SU-DHL-6 (cell line): ENCODE measurements around the gene PRR4.

Experiments used
- H2AFZ ChIP-seq: fragments of 200-600 bp; sonication (generic); 2 replicates; pipeline ENCODE4 v1.6.1; 2014; ENCODE audit warnings: low read depth, mild to moderate bottlenecking, moderate library complexity, mixed read lengths, antibody characterized with exemption, low read length; ENCODE audit not compliant: severe bottlenecking
- H3F3A ChIP-seq: fragments of 200-600 bp; shearing (Covaris generic); 2 replicates; pipeline ENCODE4 v1.6.0; 2016; ENCODE audit warnings: antibody characterized with exemption, mild to moderate bottlenecking; ENCODE audit not compliant: insufficient read depth
- H3K27ac ChIP-seq: fragments of 200-600 bp; sonication (generic); 2 replicates; pipeline ENCODE4 v1.5.1; 2016; ENCODE audit warnings: low read depth, mild to moderate bottlenecking, low read length, moderate library complexity, mixed read lengths
- H3K27me3 ChIP-seq: fragments of 200-600 bp; sonication (generic), shearing (Covaris generic); 2 replicates; pipeline ENCODE4 v1.6.0; 2014; ENCODE audit warnings: mild to moderate bottlenecking, low read length
- H3K36me3 ChIP-seq: fragments of 200-600 bp; sonication (generic); 2 replicates; pipeline ENCODE4 v1.6.1; 2014; ENCODE audit warnings: mild to moderate bottlenecking, low read length, mixed read lengths
- H3K4me2 ChIP-seq: fragments of 300-600, 200-600 bp; shearing (Covaris generic), sonication (generic); 2 replicates; pipeline ENCODE4 v1.6.0; 2014; ENCODE audit warnings: low read length, low read depth, mild to moderate bottlenecking; ENCODE audit not compliant: poor library complexity, severe bottlenecking
- H3K4me3 ChIP-seq: fragments of 200-600 bp; sonication (generic); 2 replicates; pipeline ENCODE4 v1.5.1; 2014; ENCODE audit warnings: antibody characterized with exemption, low read length, mild to moderate bottlenecking, mixed read lengths; ENCODE audit not compliant: insufficient read depth, poor library complexity, severe bottlenecking
- H3K79me2 ChIP-seq: fragments of 200-600 bp; sonication (generic); 2 replicates; pipeline ENCODE4 v1.6.1; 2014; ENCODE audit warnings: mild to moderate bottlenecking, low read length, moderate library complexity; ENCODE audit not compliant: insufficient read depth
- H3K9ac ChIP-seq: fragments of 200-600 bp; sonication (generic); 2 replicates; pipeline ENCODE4 v1.7.0; 2014; ENCODE audit warnings: mild to moderate bottlenecking, low read length
- H3K9me2 ChIP-seq: fragments of 200-600 bp; sonication (generic); replicated peaks from 2 replicates; pipeline ENCODE4 v1.6.1; 2014; ENCODE audit warnings: low read length; ENCODE audit not compliant: insufficient read depth
- H3K9me3 ChIP-seq: fragments of 200-600 bp; sonication (generic); 2 replicates; pipeline ENCODE4 v1.6.1; 2014; ENCODE audit warnings: low read length, mixed read lengths; ENCODE audit not compliant: insufficient read depth
- H4K20me1 ChIP-seq: fragments of 200-600 bp; sonication (generic); 2 replicates; pipeline ENCODE4 v1.6.1; 2014; ENCODE audit warnings: low read depth, mild to moderate bottlenecking, antibody characterized with exemption, low read length, moderate library complexity, mixed read lengths
- CTCF ChIP-seq: fragments of 200-600 bp; sonication (generic); IDR thresholded peaks from one replicate; pipeline ENCODE4 v1.5.1; 2017; ENCODE audit warnings: antibody characterized with exemption, mild to moderate bottlenecking, low read length, moderate library complexity; ENCODE audit not compliant: insufficient read depth, poor library complexity, severe bottlenecking
- EZH2phosphoT487 ChIP-seq: fragments of 200-600 bp; sonication (generic), shearing (Covaris generic); conservative IDR thresholded peaks from 2 replicates; pipeline ENCODE4 v1.6.1; 2018; ENCODE audit warnings: mild to moderate bottlenecking, antibody characterized with exemption, low read length, moderate library complexity, mixed read lengths

PRR4 gene

GRCh38 chr12:10826258-10826657 is 23.0 kb downstream of the PRR4 start, which contains the start of gene TAS2R10:
TAS2R10 (minus strand) TSS chr12:10826358; CDS start chr12:10826269, 89 bp downstream.
- H3K4me3 ChIP-seq, result no peak within 1 kb of the TSS
- no peaks in the 10 kb centered on the region for H3K79me2 ChIP-seq
- no peaks in the 10 kb centered on the region for H3K9me3 ChIP-seq
- no peak within 1 kb of the TSS for H3K9ac ChIP-seq
- no peaks in the 10 kb centered on the region for H3F3A ChIP-seq
- H4K20me1 ChIP-seq, result no peaks in the 10 kb centered on the region
- H3K4me2 ChIP-seq, result no peak within 1 kb of the TSS
- no peaks in the 10 kb centered on the region for H3K27me3 ChIP-seq
- no peak within 1 kb of the TSS for H2AFZ ChIP-seq
- no peak for TF ChIP-seq CTCF
- no peak for TF ChIP-seq EZH2phosphoT487
- no peak within 1 kb of the TSS for H3K27ac ChIP-seq
- no peaks in the 10 kb centered on the region for H3K36me3 ChIP-seq
- H3K9me2 ChIP-seq, result no peaks in the 10 kb centered on the region

- Histone ChIP-seq H3K36me3 (no peaks in the 10 kb centered on the region), H3K27me3 (no peaks in the 10 kb centered on the region), H3K4me2 (no peak overlapping the region), H3F3A (no peaks in the 10 kb centered on the region), H3K27ac (no peak overlapping the region), H3K9ac (no peak overlapping the region), H3K9me3 (no peaks in the 10 kb centered on the region), H3K4me3 (no peak overlapping the region), H2AFZ (no peak overlapping the region), H3K9me2 (no peaks in the 10 kb centered on the region), H3K79me2 (no peaks in the 10 kb centered on the region), H4K20me1 (no peaks in the 10 kb centered on the region)
- no peak for TF ChIP-seq EZH2phosphoT487
- TF ChIP-seq CTCF, result no peak
These were observed 24.3 kb downstream of the PRR4 start for GRCh38 chr12:10824957-10825356.

GRCh38 chr12:10811883-10812536 is 37.3 kb downstream of the PRR4 start:
- no peak overlapping the region for H3K4me3 ChIP-seq
- no peaks in the 10 kb centered on the region for H4K20me1 ChIP-seq

More at GRCh38 chr12:10811883-10812536, 37.3 kb downstream of the PRR4 start:
- Histone ChIP-seq H3K9ac (no peak overlapping the region), H3K79me2 (no peaks in the 10 kb centered on the region), H3K36me3 (no peaks in the 10 kb centered on the region), H2AFZ (no peak overlapping the region), H3K27me3 (no peaks in the 10 kb centered on the region), H3K9me2 (no peaks in the 10 kb centered on the region), H3K9me3 (no peaks in the 10 kb centered on the region), H3K27ac (no peak overlapping the region), H3F3A (no peaks in the 10 kb centered on the region), H3K4me2 (no peak overlapping the region)
- TF ChIP-seq CTCF (no peak), EZH2phosphoT487 (no peak)
